CD14-positive monocyte (primary cell): Measurements from ENCODE around the gene NLRC5. TPM values are rescaled to one million over a fixed set of nuclear protein-coding genes. Genes with fewer than 3 reads are reported as not detected.

Experiments
- DNase-seq, 3 donors: peaks; one replicate each; pipeline ENCODE4 v3.0.0-alpha.2; 2011 to 2022
- H2AFZ ChIP-seq: 2 replicates; pipeline ENCODE4 v1.6.0; 2012; ENCODE audit warnings: mild to moderate bottlenecking, low read depth, low read length, inconsistent platforms; ENCODE audit not compliant: insufficient read depth, poor library complexity, severe bottlenecking
- H3K27ac ChIP-seq, 2 donors: 1 replicate in 1 of 2; 2 replicates in 1 of 2; pipeline ENCODE4 v1.5.1; 2012 to 2013; ENCODE audit warnings: low read length in 2 of 2, control low read depth in 1 of 2, inconsistent platforms in 1 of 2, low read depth in 1 of 2, mild to moderate bottlenecking in 1 of 2
- H3K27me3 ChIP-seq, 2 donors: one replicate each; pipeline versions ENCODE4 v1.6.0 to v1.6.1; 2011 to 2013; ENCODE audit warnings: low read length in 2 of 2; ENCODE audit not compliant: control insufficient read depth in 2 of 2, insufficient read depth in 2 of 2
- H3K36me3 ChIP-seq, 2 donors: replicated peaks in 1 of 2; 1 replicate in 1 of 2; 2 replicates in 1 of 2; pipeline versions ENCODE4 v1.5.1 to v1.6.1; 2012 to 2013; ENCODE audit warnings: low read length in 2 of 2, control low read depth in 1 of 2, inconsistent platforms in 1 of 2, mild to moderate bottlenecking in 1 of 2; ENCODE audit not compliant: insufficient read depth in 2 of 2, control insufficient read depth in 1 of 2
- H3K4me1 ChIP-seq, 2 donors: 1 replicate in 1 of 2; 2 replicates in 1 of 2; pipeline versions ENCODE4 v1.5.1 to v1.6.1; 2012 to 2013; ENCODE audit warnings: low read length in 2 of 2, control low read depth in 1 of 2, inconsistent platforms in 1 of 2, mild to moderate bottlenecking in 1 of 2, moderate library complexity in 1 of 2; ENCODE audit not compliant: insufficient read depth in 2 of 2, control insufficient read depth in 1 of 2
- H3K4me2 ChIP-seq: replicated peaks from 2 replicates; pipeline ENCODE3; 2012; ENCODE audit warnings: low read length, moderate library complexity, mild to moderate bottlenecking; ENCODE audit not compliant: poor library complexity, severe bottlenecking; ENCODE audit errors: extremely low read depth
- H3K4me3 ChIP-seq, 3 experiments: fragments of 200-600 bp in 1 of 3; sonication (generic) in 1 of 3; replicated peaks in 1 of 3; 1 replicate in 2 of 3; 2 replicates in 1 of 3; pipeline ENCODE4 v1.5.1; 2011 to 2013; ENCODE audit warnings: low read length in 3 of 3, mild to moderate bottlenecking in 3 of 3, control low read depth in 2 of 3, low read depth in 2 of 3, inconsistent platforms in 1 of 3, moderate library complexity in 1 of 3
- H3K79me2 ChIP-seq: 2 replicates; pipeline ENCODE4 v1.6.0; 2012; ENCODE audit warnings: mild to moderate bottlenecking, control low read depth, inconsistent platforms, low read length, moderate library complexity; ENCODE audit not compliant: insufficient read depth
- H3K9ac ChIP-seq: 2 replicates; pipeline ENCODE4 v1.6.0; 2017; ENCODE audit warnings: low read length, mild to moderate bottlenecking; ENCODE audit not compliant: insufficient read depth, poor library complexity, severe bottlenecking
- H3K9me3 ChIP-seq, 2 donors: replicated peaks in 1 of 2; 1 replicate in 1 of 2; 2 replicates in 1 of 2; pipeline versions ENCODE4 v1.5.1 to v1.6.1; 2012 to 2013; ENCODE audit warnings: low read length in 2 of 2, control low read depth in 1 of 2; ENCODE audit not compliant: control insufficient read depth in 1 of 2, insufficient read depth in 1 of 2
- H4K20me1 ChIP-seq: 2 replicates; pipeline ENCODE4 v1.6.0; 2012; ENCODE audit warnings: mild to moderate bottlenecking, low read length, control low read depth, moderate library complexity; ENCODE audit not compliant: insufficient read depth
- H3K27ac Mint-ChIP-seq, 7 donors: one replicate each; pipeline ENCODE4 v1.8.0; 2020; ENCODE audit warnings: mild to moderate bottlenecking in 7 of 7, mixed read lengths in 7 of 7, moderate library complexity in 6 of 7, inconsistent platforms in 2 of 7
- H3K27me3 Mint-ChIP-seq, 3 donors: one replicate each; pipeline ENCODE4 v1.8.0; 2021 to 2022; ENCODE audit warnings: low read depth in 3 of 3, mild to moderate bottlenecking in 3 of 3, mixed read lengths in 3 of 3, moderate library complexity in 3 of 3, inconsistent platforms in 1 of 3
- H3K36me3 Mint-ChIP-seq, 2 donors: one replicate each; pipeline ENCODE4 v1.8.0; 2020; ENCODE audit warnings: mixed read lengths in 2 of 2, inconsistent platforms in 1 of 2, mild to moderate bottlenecking in 1 of 2
- H3K4me1 Mint-ChIP-seq: one replicate; pipeline ENCODE4 v1.8.0; 2020; ENCODE audit warnings: mild to moderate bottlenecking, mixed read lengths
- H3K4me3 Mint-ChIP-seq, 2 donors: one replicate each; pipeline ENCODE4 v1.8.0; 2020; ENCODE audit warnings: mild to moderate bottlenecking in 2 of 2, mixed read lengths in 2 of 2, moderate library complexity in 1 of 2
- H3K9me3 Mint-ChIP-seq, 7 donors: one replicate each; pipeline ENCODE4 v1.8.0; 2020 to 2022; ENCODE audit warnings: mixed read lengths in 7 of 7, mild to moderate bottlenecking in 6 of 7, moderate library complexity in 6 of 7, inconsistent platforms in 2 of 7
- WGBS: methylation state at CpG from one replicate; pipeline ENCODE4 v1.1.5; 2013; ENCODE audit warnings: missing lambda C conversion rate; ENCODE audit not compliant: insufficient coverage; 5-methylcytosine and 5-hydroxymethylcytosine counted together
- intact Hi-C, 2 donors: fragments of 100-400 bp; cut with micrococcal nuclease; formaldehyde crosslinking; loops; one replicate each; pipeline versions ENCODE4 v1.15.0 to v1.15.1; 2023
- polyA plus RNA-seq, 3 donors: library from polyadenylated mRNA; depleted of rRNA in 1 of 3; unstranded in 2 of 3; stranded (reverse) in 1 of 3; fragments of 300-500 nt in 2 of 3; fragments of >200 nt in 1 of 3; fragmentation: Illumina TruSeq in 2 of 3; gene quantifications; 1 replicate in 2 of 3; 2 replicates in 1 of 3; pipeline ENCODE4 v1.2.3, GENCODE V29; 2012 to 2021
- TF ChIP-seq, protein P1 (sequence below): fragments of 200-600 bp; IDR thresholded peaks from one replicate; pipeline ENCODE4 v1.8.0; 2022; ENCODE audit warnings: antibody characterized with exemption, mild to moderate bottlenecking

The NLRC5 gene
- polyA plus RNA-seq, 3 donors = 10.3 to 171 (median 21.6) TPM

DNA sequence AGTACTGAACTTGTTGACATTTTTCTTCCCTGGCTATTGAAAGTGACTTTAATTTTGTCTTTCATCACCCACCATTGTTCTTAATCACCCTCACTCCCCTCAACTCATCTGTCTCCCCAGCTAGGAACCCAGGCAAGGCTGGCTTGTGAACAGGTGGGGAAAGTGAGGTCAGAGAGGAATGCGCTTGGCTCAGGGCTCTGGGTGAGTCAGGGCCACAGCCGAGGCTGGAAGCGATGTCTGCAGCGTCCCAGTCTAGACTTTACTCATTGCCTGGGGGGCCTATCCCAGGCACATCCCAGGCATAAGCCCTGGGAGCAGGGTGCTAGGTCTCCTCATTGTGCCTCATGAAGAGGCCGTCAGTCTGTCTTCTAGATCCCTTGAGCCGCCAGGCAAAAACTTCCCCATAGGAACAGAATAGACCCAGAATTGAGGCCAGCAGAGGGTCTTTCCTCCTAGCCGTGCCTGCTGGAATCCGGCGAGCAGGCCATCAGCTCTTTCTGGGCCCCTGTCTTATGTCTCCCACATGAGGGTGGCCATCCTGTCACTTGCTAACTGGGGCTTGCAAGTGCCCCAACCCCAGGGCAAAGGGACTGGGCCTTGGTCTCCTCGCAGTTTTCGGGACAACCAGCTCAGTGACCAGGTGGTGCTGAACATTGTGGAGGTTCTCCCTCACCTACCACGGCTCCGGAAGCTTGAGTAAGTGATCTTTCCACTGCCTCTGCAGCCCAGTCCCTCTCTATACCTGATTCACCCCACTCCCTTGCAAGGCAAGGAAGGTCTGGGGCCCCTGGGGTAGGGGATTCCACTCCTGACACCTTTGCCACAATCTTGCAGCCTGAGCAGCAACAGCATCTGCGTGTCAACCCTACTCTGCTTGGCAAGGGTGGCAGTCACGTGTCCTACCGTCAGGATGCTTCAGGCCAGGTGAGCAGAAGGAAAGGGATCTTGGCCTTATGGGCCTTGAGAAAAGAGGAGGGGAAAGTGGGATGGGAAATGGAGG is 40.1 kb downstream of the NLRC5 start:
- Histone ChIP-seq H3K36me3 (peaks cover 42 to 72% of the 10 kb centered on the region in 2 donors), H3K9ac (no peak overlapping the region), H2AFZ (no peak overlapping the region), H4K20me1 (no peaks in the 10 kb centered on the region), H3K4me1 (peaks cover 44 to 55% of the 10 kb centered on the region in 2 donors), H3K4me3 (no peak overlapping the region), H3K79me2 (peaks cover 11% of the 10 kb centered on the region), H3K4me2 (no peak overlapping the region), H3K9me3 (no peaks in the 10 kb centered on the region), H3K27ac (no peak overlapping the region), H3K27me3 (no peaks in the 10 kb centered on the region)
- Mint-ChIP-seq H3K27me3 (no peaks in the 10 kb centered on the region), H3K27ac (peak overlapping the region in 1 of 7 donors; percentile 23), H3K9me3 (peaks cover 0 to 5% (median 0%) of the 10 kb centered on the region in 7 donors), H3K36me3 (peaks cover 75 to 76% of the 10 kb centered on the region in 2 donors), H3K4me3 (no peak overlapping the region), H3K4me1 (peaks cover 63% of the 10 kb centered on the region)
- TF ChIP-seq, protein P1, sequence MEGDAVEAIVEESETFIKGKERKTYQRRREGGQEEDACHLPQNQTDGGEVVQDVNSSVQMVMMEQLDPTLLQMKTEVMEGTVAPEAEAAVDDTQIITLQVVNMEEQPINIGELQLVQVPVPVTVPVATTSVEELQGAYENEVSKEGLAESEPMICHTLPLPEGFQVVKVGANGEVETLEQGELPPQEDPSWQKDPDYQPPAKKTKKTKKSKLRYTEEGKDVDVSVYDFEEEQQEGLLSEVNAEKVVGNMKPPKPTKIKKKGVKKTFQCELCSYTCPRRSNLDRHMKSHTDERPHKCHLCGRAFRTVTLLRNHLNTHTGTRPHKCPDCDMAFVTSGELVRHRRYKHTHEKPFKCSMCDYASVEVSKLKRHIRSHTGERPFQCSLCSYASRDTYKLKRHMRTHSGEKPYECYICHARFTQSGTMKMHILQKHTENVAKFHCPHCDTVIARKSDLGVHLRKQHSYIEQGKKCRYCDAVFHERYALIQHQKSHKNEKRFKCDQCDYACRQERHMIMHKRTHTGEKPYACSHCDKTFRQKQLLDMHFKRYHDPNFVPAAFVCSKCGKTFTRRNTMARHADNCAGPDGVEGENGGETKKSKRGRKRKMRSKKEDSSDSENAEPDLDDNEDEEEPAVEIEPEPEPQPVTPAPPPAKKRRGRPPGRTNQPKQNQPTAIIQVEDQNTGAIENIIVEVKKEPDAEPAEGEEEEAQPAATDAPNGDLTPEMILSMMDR = no peak
- intact Hi-C loops = no loop called here
- over 99% methylated on average over 15 of the region's 16 CpGs for WGBS
- no peak for DNase-seq

DNA sequence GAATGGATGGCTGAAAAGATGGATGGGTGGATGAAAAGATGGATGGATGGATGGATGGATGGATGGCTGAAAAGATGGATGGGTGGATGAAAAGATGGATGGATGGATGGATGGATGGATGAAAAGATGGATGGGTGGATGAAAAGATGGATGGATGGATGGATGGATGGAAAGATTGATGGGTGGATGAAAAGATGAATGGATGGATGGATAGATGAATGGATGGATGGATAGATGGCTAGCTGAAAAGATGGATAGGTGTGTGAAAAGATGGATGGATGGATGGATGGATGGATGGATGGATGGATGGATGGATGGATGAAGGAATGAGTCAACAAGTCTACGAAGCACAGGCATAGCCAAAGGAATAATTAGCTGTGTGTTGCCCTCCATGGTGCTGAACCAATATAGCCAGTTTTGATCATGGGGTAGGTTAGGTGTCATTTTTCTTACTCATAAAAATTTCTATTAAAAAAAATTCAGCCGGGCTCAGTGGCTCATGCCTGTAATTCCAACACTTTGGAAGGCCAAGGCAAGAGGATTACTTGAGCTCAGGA is 41.1 kb downstream of the NLRC5 start:
- no peak overlapping the region for H3K27ac ChIP-seq
- peaks cover 35 to 45% of the 10 kb centered on the region in 2 donors for H3K4me1 ChIP-seq
- H3K9me3 ChIP-seq = no peaks in the 10 kb centered on the region
- H4K20me1 ChIP-seq = no peaks in the 10 kb centered on the region
- Mint-ChIP-seq H3K27me3 (no peaks in the 10 kb centered on the region), H3K4me1 (peaks cover 60% of the 10 kb centered on the region), H3K27ac (peak overlapping the region in 1 of 7 donors; percentile 1), H3K4me3 (no peak overlapping the region), H3K36me3 (peaks cover 84 to 85% of the 10 kb centered on the region in 2 donors), H3K9me3 (peaks cover 0 to 5% (median 0%) of the 10 kb centered on the region in 7 donors)
- intact Hi-C loops = no loop called here
- peaks cover 11% of the 10 kb centered on the region for H3K79me2 ChIP-seq
- H3K4me2 ChIP-seq = no peak overlapping the region
- peaks cover 51 to 82% of the 10 kb centered on the region in 2 donors for H3K36me3 ChIP-seq
- no peak overlapping the region for H3K4me3 ChIP-seq
- H2AFZ ChIP-seq = no peak overlapping the region
- TF ChIP-seq, protein P1 = no peak
- H3K27me3 ChIP-seq = no peaks in the 10 kb centered on the region
- DNase-seq = no peak
- WGBS = 100% methylated on average over 1 of the region's 2 CpGs
- H3K9ac ChIP-seq = no peak overlapping the region
